ENCODE measurements around the gene EXT2.

DNA sequence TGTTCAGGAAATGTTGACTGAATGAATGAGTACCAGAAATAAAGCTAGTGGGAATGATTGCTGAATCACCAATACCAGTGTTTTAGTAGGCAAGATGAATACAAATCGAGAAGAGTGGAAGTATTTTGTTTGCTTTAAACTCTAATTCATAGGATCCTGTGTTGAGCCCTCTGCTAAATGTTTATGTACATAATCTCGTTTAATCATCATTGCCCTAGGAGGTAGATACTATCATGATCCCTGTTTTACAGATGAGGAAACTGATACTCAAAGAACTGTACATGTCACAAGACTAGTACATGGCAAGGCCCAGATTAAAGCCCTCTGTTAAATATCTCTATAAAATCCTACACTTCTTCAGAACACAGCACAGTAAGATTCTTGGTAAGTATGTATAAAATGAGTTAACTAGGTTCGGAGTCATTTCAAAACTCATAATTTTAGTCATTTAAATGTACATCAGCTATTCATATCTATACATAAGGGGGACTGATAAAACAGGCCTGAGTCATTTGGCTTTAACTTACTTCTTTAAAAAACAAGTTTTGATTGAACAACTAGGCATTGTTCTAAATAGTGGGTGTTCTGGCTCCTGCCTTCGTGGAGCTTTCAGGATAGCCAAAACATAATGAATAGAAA, 97.1 kb downstream of the EXT2 start:
- TF ChIP-seq CTCF (conservative IDR thresholded peaks at IDR 0.05; ENCODE audit: low read depth, low read length) (no peak), EZH2 (IDR thresholded peaks at IDR 0.05; ENCODE audit: low read length, unreplicated experiment) (no peak)
